Measurements from ENCODE around the gene SMARCD3. TPM values are rescaled to one million over a fixed set of nuclear protein-coding genes. Genes with fewer than 3 reads are reported as not detected.

SMARCD3 gene
- 27.5 and 41.0 TPM in 2 replicates for total RNA-seq

DNA sequence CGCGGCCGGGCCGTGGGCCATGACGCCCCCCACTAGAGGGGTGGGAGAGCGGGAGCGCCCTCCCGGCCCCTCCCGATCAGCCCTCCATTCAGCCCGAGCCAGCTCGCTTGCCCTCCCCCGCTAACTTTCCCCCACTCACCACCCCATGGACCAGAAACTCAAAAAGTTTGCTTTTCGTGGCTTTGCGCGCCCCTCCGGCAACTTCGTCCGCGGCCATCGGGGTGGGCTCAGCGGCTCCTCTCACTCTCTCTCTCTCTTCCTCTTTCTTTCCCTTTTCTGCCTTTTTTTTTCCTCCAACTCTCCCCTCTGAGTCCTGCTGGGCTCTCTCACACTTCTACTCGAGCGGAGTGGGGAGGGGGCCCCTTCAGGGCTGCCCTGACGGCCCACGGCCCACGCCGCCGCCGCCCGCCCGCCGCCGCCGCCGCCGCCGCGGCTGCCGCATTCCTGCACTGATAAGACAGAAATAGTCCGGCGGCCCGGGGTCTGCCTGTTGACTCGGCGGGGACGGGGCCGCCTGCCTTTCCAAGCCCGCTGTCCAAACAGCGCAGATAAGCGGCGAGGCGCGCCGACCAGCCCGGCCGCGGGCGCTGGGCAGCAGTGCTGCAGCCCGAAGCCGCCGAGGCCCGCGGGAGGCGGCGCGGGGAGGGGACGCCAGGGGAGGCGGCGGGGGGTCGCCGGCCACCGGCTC lies at the start of gene SMARCD3:
Gene SMARCD3 (minus strand): TSS at position 349 of the 688 bp plus-strand sequence. CDS start 132 bp downstream, at position 217.

DNA sequence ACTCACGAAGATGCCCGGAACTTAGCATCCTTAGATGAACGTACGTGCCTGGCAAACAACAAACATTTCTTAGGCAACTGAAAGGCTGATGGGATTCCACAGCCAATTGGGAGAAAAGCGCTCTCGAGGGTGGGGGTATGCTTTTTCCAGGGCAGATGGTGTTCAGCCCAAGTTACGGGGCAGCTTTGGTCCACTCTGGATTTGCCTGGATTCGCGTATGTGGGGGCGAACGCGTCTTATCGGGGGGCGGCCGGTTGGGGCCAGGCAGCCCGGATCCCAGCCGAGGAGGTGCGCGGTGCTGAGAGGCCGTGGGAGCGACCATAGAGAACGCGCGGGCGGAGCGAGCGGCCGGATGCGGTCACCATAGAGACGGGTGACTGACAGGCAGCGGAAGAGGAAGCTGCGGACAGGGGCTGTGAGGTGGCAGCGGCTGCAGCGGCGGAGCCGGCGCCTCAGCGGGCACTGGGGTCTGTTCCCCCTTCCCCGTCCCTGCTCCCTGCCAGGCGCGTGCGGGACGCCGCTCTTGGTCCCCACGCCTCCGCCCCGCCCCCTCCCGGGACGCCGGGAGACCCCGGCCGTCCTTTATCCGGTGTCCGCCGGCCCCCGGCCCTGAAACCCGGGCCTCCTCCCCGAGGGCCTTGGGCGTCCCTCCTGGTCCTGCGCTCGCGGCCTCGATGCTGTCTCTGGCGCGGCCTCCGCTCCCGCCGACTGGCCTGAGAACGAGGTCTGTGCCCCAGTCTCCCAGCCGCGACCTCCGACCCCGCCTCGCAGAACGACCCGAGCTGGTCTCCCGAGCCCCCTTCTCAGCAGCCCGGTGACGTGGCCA lies 16.2 kb downstream of the SMARCD3 start, which contains the start of gene CHPF2:
Gene CHPF2 (plus strand): TSS at position 393 of the 826 bp plus-strand sequence. CDS start 1,529 bp downstream, outside the sequence.

DNA sequence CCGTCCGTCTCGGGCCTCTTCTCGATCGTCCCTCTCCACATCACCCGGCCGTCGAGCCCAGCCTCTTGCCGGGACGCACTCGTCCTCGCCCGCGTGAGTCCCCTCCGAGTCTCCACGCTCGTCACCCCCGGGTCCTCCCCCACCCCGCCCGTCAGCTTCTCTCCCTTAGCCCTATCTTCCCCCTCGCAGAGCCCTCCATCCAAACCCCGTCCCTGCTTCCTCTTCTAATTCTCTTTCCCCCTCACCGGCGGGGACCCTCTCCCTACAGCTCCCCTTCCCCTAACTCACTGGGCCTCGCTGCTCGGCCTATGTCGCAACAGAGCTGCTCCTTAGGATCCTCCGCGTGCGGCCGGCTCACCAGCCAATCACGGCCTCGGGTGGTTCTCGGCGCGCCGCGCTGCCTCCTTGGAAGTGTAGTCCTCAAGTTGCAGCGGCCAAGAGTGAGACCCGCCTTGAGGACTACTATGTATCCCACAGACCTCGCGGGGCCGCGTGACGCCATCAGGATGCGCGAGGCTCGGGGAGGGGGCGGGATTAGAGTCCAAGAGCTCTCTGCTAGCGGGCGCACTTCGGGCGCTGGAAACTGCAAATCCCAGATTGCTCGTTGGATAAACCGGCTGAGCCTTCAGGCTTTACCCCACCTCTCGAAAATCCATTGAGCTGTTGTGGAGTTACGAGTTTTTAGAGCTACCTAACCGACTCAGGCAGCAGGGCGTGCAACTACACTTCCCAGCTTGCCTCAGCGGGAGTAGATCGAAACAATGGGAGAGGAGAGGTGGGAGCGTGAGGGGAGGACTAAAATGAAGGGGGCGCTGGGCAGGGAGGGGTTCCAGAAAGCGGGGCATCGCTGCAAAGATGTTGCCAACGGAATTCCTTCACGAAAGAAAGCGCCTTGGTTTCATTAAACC lies 21.4 kb downstream of the SMARCD3 start, which contains the start of gene ABCF2:
Gene ABCF2 (minus strand): TSS at position 331 of the 908 bp plus-strand sequence. CDS start 747 bp downstream, outside the sequence.

DNA sequence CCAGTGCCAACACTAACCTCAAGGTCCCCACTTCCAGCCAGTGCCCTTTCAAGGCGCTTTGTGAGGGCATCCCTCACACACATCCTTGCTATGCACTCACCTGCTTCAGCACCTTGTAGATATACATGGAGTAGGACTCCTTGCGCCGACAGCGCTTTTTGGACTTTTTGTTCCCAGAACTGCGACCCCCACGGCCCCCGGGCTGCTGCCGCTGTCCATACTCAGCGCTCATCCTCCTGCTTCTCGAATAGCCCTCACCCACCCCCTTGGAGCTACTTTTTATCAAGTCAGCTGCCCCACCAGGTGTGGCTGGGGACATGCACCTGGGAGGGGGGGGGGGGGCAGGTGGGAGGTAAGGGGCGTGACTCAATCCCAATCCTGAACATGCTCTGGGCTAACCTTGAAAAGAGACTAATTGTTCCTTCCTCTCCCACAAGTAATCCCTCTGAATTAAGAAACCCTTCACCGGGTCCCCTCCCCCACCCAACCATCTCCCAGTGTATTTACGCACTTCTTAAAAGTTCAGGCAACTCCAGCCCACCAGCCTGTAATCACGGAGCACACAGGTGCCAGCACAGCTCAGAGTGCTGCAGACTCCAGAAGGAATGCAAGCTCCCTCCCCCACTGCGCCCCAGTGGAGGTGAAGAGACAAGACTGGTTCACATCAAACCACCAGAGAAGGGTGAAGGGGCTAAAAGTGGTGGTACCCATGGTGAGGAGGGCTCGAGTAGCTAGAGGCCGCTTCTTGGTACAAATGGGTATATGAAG lies 38.2 kb downstream of the SMARCD3 start, which contains the start of gene H2BK1:
Gene H2BK1 (minus strand): TSS at position 402 of the 768 bp plus-strand sequence. CDS start 170 bp downstream, at position 232.

Other genes starting within 250 kb of the SMARCD3 start
- gene ATG9B, start 224.2 kb downstream of the SMARCD3 start, total RNA-seq: 0.16 and 2.2 TPM in 2 replicates
- gene ABCB8, start 220.2 kb downstream of the SMARCD3 start, total RNA-seq: 26.9 and 33.6 TPM in 2 replicates
- 0.54 TPM in 1 of 2 replicates, not detected in the other for gene ASIC3, start 200.2 kb downstream of the SMARCD3 start, total RNA-seq
- 9.2 and 13.0 TPM in 2 replicates for gene CDK5, start 190.8 kb downstream of the SMARCD3 start, total RNA-seq
- gene SLC4A2, start 189.1 kb downstream of the SMARCD3 start, total RNA-seq: 123 and 225 TPM in 2 replicates
- 69.1 and 85.9 TPM in 2 replicates for gene FASTK, start 167.9 kb downstream of the SMARCD3 start, total RNA-seq
- gene TMUB1, start 165.2 kb downstream of the SMARCD3 start, total RNA-seq: 48.8 and 52.0 TPM in 2 replicates
- gene AGAP3, start 162.2 kb downstream of the SMARCD3 start, total RNA-seq: 33.0 and 41.3 TPM in 2 replicates
- not detected in 2 replicates for gene GBX1, start 81.0 kb downstream of the SMARCD3 start, total RNA-seq
- gene ASB10, start 61.4 kb downstream of the SMARCD3 start, total RNA-seq: not detected in 2 replicates
- not detected in 2 replicates for gene H2BK1, start 38.2 kb downstream of the SMARCD3 start, total RNA-seq
- gene ABCF2, start 21.5 kb downstream of the SMARCD3 start, total RNA-seq: 41.2 and 49.7 TPM in 2 replicates
- 89.0 and 110 TPM in 2 replicates for gene CHPF2, start 16.2 kb downstream of the SMARCD3 start, total RNA-seq
- gene NUB1, start 93.1 kb upstream of the SMARCD3 start, total RNA-seq: 24.6 and 28.5 TPM in 2 replicates
- gene WDR86, start 161.3 kb upstream of the SMARCD3 start, total RNA-seq: not detected in 2 replicates
- gene CRYGN, start 191.4 kb upstream of the SMARCD3 start, total RNA-seq: not detected in 2 replicates

Data from cardiac atrium fibroblast (primary cell).